GM23338 (cell line): ENCODE data around the gene GSTT2B.

Experiments used
- CREB1 ChIP-seq: fragments of 250-450 bp; sonication (Bioruptor Pico); IDR thresholded peaks from 2 replicates; pipeline ENCODE4 v1.5.0; 2020; ENCODE audit warnings: low read depth, mild to moderate bottlenecking, moderate library complexity
- CTCF ChIP-seq, 2 experiments: fragments of 200-600 bp in 1 of 2; sonication (generic) in 1 of 2; conservative IDR thresholded peaks; 2 replicates each; pipeline versions ENCODE4 v1.5.1 to v1.6.1; 2016 to 2017; ENCODE audit warnings: antibody characterized with exemption in 2 of 2, low read depth in 2 of 2, mild to moderate bottlenecking in 2 of 2, moderate library complexity in 1 of 2
- ETS1 ChIP-seq: IDR thresholded peaks from 2 replicates; pipeline ENCODE4 v1.6.1; 2016; ENCODE audit warnings: antibody characterized with exemption
- EZH2 ChIP-seq: fragments of 200-600 bp; sonication (generic); IDR thresholded peaks from one replicate; pipeline ENCODE4 v1.8.0; 2017; ENCODE audit warnings: antibody characterized with exemption, mild to moderate bottlenecking, low read depth; ENCODE audit not compliant: unreplicated experiment
- EZH2phosphoT487 ChIP-seq: fragments of 200-600 bp; sonication (generic); IDR thresholded peaks from one replicate; pipeline ENCODE4 v1.8.1; 2018; ENCODE audit warnings: antibody characterized with exemption; ENCODE audit not compliant: unreplicated experiment
- JUNB ChIP-seq: IDR thresholded peaks from one replicate; pipeline ENCODE4 v1.6.1; 2016; ENCODE audit warnings: antibody characterized with exemption; ENCODE audit not compliant: unreplicated experiment
- NANOG ChIP-seq: IDR thresholded peaks from 2 replicates; pipeline ENCODE4 v1.6.1; 2016; ENCODE audit warnings: antibody characterized with exemption, borderline replicate concordance
- POLR2AphosphoS5 ChIP-seq: IDR thresholded peaks from 2 replicates; pipeline ENCODE4 v1.6.1; 2016; ENCODE audit warnings: antibody characterized with exemption, low read depth
- REST ChIP-seq: IDR thresholded peaks from one replicate; pipeline ENCODE4 v1.6.1; 2018; ENCODE audit warnings: antibody characterized with exemption; ENCODE audit not compliant: unreplicated experiment
- STAT1 ChIP-seq: IDR thresholded peaks from one replicate; pipeline ENCODE4 v1.6.1; 2016; ENCODE audit warnings: antibody characterized with exemption; ENCODE audit not compliant: unreplicated experiment
- ZNF114 ChIP-seq: fragments of 250-450 bp; sonication (Bioruptor Pico); IDR thresholded peaks from 2 replicates; pipeline ENCODE4 v1.5.0; 2020; ENCODE audit warnings: mild to moderate bottlenecking, moderate library complexity
- ZNF331 ChIP-seq: fragments of 250-450 bp; sonication (Bioruptor Pico); IDR thresholded peaks from 2 replicates; pipeline ENCODE4 v1.5.0; 2020; ENCODE audit warnings: low read depth, mild to moderate bottlenecking, moderate library complexity
- ZNF462 ChIP-seq: fragments of 250-450 bp; sonication (Bioruptor Pico); IDR thresholded peaks from 2 replicates; pipeline ENCODE4 v1.5.0; 2020; ENCODE audit warnings: mild to moderate bottlenecking, moderate library complexity

- TF ChIP-seq CTCF (conservative IDR thresholded peaks at IDR 0.05; ENCODE audit: low read depth in 2 of 2), result no peak
- no peak for TF ChIP-seq EZH2
- no peak for TF ChIP-seq STAT1
- TF ChIP-seq EZH2phosphoT487, result no peak
- no peak for TF ChIP-seq REST
- no peak for TF ChIP-seq POLR2AphosphoS5
- no peak for TF ChIP-seq JUNB
- TF ChIP-seq CREB1 (CRISPR knock-in tag), result no peak
- TF ChIP-seq ETS1, result no peak
- TF ChIP-seq NANOG, result no peak
- TF ChIP-seq ZNF331 (CRISPR knock-in tag), result no peak
- no peak for TF ChIP-seq ZNF114 (CRISPR knock-in tag)
- TF ChIP-seq ZNF462, result no peak
These were observed 35.9 kb downstream of the GSTT2B start for GRCh38 chr22:23925020-23925606.
